H1 (cell line): ENCODE data around the gene OR56A1. TPM values are rescaled to one million over a fixed set of nuclear protein-coding genes. Genes with fewer than 3 reads are reported as not detected.

ENCODE experiments used
- CTCF ChIA-PET: fragments of 300-600 bp; sonication (Branson Sonifier 250); formaldehyde crosslinking; loops from one replicate; lab custom pipeline; 2021; ENCODE audit not compliant: partially characterized antibody; lab: Charles Lee
- POLR2A ChIA-PET: fragments of 300-600 bp; sonication (Branson Sonifier 250); formaldehyde crosslinking; loops from one replicate; lab custom pipeline; 2021; ENCODE audit warnings: inconsistent platforms; ENCODE audit not compliant: partially characterized antibody; lab: Charles Lee
- DNase-seq, 2 experiments: peaks; one replicate each; pipeline versions ENCODE4 v3.0.0 to v3.0.0-alpha.2; 2010 to 2022; ENCODE audit warnings: low spot score in 2 of 2, low read depth in 1 of 2, mixed read lengths in 1 of 2
- FAIRE-seq: peaks from 2 replicates; lab custom pipeline; 2011; peaks lifted over from hg19 to GRCh38; lab: Jason Lieb, UNC
- H2AFZ ChIP-seq: 2 replicates; pipeline ENCODE4 v1.8.1; 2012; ENCODE audit warnings: low read length, inconsistent platforms
- H2AK5ac ChIP-seq: 2 replicates; pipeline ENCODE4 v1.6.1; 2013; ENCODE audit warnings: low read depth, low read length
- H2BK120ac ChIP-seq: replicated peaks from 2 replicates; pipeline ENCODE3; 2013; ENCODE audit warnings: low read depth, low read length, inconsistent platforms
- H2BK12ac ChIP-seq: 2 replicates; pipeline ENCODE4 v1.6.1; 2013; ENCODE audit warnings: low read depth, low read length
- H2BK15ac ChIP-seq: 2 replicates; pipeline ENCODE4 v1.6.1; 2013; ENCODE audit warnings: low read length
- H2BK20ac ChIP-seq: 2 replicates; pipeline ENCODE4 v1.6.1; 2013; ENCODE audit warnings: low read length
- H2BK5ac ChIP-seq: 2 replicates; pipeline ENCODE4 v1.6.1; 2013; ENCODE audit warnings: low read depth, low read length
- H3K14ac ChIP-seq: 2 replicates; pipeline ENCODE4 v1.6.1; 2013; ENCODE audit warnings: inconsistent platforms; ENCODE audit not compliant: insufficient read length
- H3K18ac ChIP-seq: 2 replicates; pipeline ENCODE4 v1.6.1; 2013; ENCODE audit warnings: low read length; ENCODE audit errors: extremely low read depth
- H3K23ac ChIP-seq: 2 replicates; pipeline ENCODE4 v1.6.1; 2013; ENCODE audit warnings: inconsistent platforms; ENCODE audit not compliant: insufficient read length
- H3K23me2 ChIP-seq: 2 replicates; pipeline ENCODE4 v1.6.1; 2013; ENCODE audit warnings: low read depth, low read length
- H3K27ac ChIP-seq: 2 replicates; pipeline ENCODE4 v1.6.1; 2011; ENCODE audit warnings: low read depth, low read length, inconsistent platforms
- H3K27me3 ChIP-seq, 4 experiments: replicated peaks in 1 of 4; 1 replicate in 1 of 4; 2 replicates in 3 of 4; pipeline versions ENCODE4 v1.6.1 to v1.8.1; 2011 to 2013; ENCODE audit warnings: low read length in 3 of 4, mild to moderate bottlenecking in 3 of 4, inconsistent platforms in 2 of 4, mixed read lengths in 2 of 4, moderate library complexity in 1 of 4; ENCODE audit not compliant: control insufficient read depth in 3 of 4, insufficient read depth in 3 of 4; ENCODE audit errors: extremely low read depth in 1 of 4
- H3K36me3 ChIP-seq, 4 experiments: 2 replicates each; pipeline versions ENCODE4 v1.6.1 to v1.8.1; 2011 to 2013; ENCODE audit warnings: mild to moderate bottlenecking in 4 of 4, low read length in 3 of 4, moderate library complexity in 2 of 4, control low read depth in 1 of 4, inconsistent platforms in 1 of 4; ENCODE audit not compliant: insufficient read depth in 4 of 4, control insufficient read depth in 2 of 4
- H3K4ac ChIP-seq: replicated peaks from 2 replicates; pipeline ENCODE3; 2013; ENCODE audit warnings: low read length, low read depth, mixed read lengths, inconsistent platforms; ENCODE audit not compliant: insufficient read length
- H3K4me1 ChIP-seq, 4 experiments: replicated peaks in 1 of 4; 1 replicate in 1 of 4; 2 replicates in 3 of 4; pipeline versions ENCODE4 v1.6.1 to v1.8.1; 2011 to 2013; ENCODE audit warnings: low read length in 3 of 4, inconsistent platforms in 2 of 4, mixed read lengths in 1 of 4; ENCODE audit not compliant: insufficient read depth in 4 of 4, control insufficient read depth in 3 of 4
- H3K4me2 ChIP-seq, 2 experiments: 2 replicates each; pipeline versions ENCODE4 v1.6.1 to v1.8.1; 2011 to 2013; ENCODE audit warnings: low read depth in 2 of 2, low read length in 2 of 2, control low read depth in 1 of 2, inconsistent platforms in 1 of 2, mild to moderate bottlenecking in 1 of 2; ENCODE audit not compliant: insufficient read depth in 1 of 2
- H3K4me3 ChIP-seq, 4 experiments: fragments of 200-600, 300-600 bp in 1 of 4; sonication (generic), shearing (Covaris generic), sonication (Bioruptor Twin) in 1 of 4; 2 replicates each; pipeline versions ENCODE4 v1.5.1 to v1.8.1; 2011 to 2016; ENCODE audit warnings: low read length in 4 of 4, low read depth in 3 of 4, control low read depth in 2 of 4, inconsistent platforms in 2 of 4, mild to moderate bottlenecking in 2 of 4, mixed read lengths in 1 of 4, moderate library complexity in 1 of 4; ENCODE audit not compliant: insufficient read depth in 2 of 4; ENCODE audit errors: extremely low read depth in 1 of 4
- H3K56ac ChIP-seq: replicated peaks from 2 replicates; pipeline ENCODE3; 2013; ENCODE audit warnings: low read depth, mild to moderate bottlenecking, mixed read lengths, low read length, inconsistent platforms; ENCODE audit not compliant: insufficient read length
- H3K79me1 ChIP-seq: 2 replicates; pipeline ENCODE4 v1.6.1; 2013; ENCODE audit warnings: low read depth, low read length, control low read depth
- H3K79me2 ChIP-seq, 2 experiments: 2 replicates each; pipeline versions ENCODE4 v1.6.1 to v1.8.1; 2012 to 2013; ENCODE audit warnings: low read length in 2 of 2, mild to moderate bottlenecking in 2 of 2, inconsistent platforms in 1 of 2; ENCODE audit not compliant: insufficient read depth in 2 of 2, control insufficient read depth in 1 of 2
- H3K9ac ChIP-seq, 4 experiments: replicated peaks in 1 of 4; 1 replicate in 1 of 4; 2 replicates in 3 of 4; pipeline versions ENCODE4 v1.6.1 to v1.8.1; 2011 to 2013; ENCODE audit warnings: low read depth in 3 of 4, low read length in 3 of 4, control low read depth in 2 of 4, mild to moderate bottlenecking in 2 of 4, moderate library complexity in 2 of 4, inconsistent platforms in 1 of 4; ENCODE audit errors: extremely low read depth in 1 of 4
- H3K9me3 ChIP-seq, 2 experiments: 2 replicates each; pipeline versions ENCODE4 v1.6.1 to v1.8.1; 2012 to 2013; ENCODE audit warnings: mild to moderate bottlenecking in 2 of 2, moderate library complexity in 2 of 2, control low read depth in 1 of 2, inconsistent platforms in 1 of 2, low read depth in 1 of 2, low read length in 1 of 2, mixed read lengths in 1 of 2; ENCODE audit not compliant: insufficient read depth in 2 of 2
- H4K20me1 ChIP-seq, 2 experiments: replicated peaks in 1 of 2; 2 replicates each; pipeline versions ENCODE3 to v1.8.1; 2011 to 2013; ENCODE audit warnings: inconsistent platforms in 2 of 2, low read length in 2 of 2, mild to moderate bottlenecking in 1 of 2; ENCODE audit not compliant: insufficient read depth in 2 of 2, control insufficient read depth in 1 of 2
- H4K5ac ChIP-seq: 2 replicates; pipeline ENCODE4 v1.6.1; 2013; ENCODE audit warnings: low read length, low read depth, mixed read lengths, inconsistent platforms; ENCODE audit not compliant: insufficient read length
- H4K8ac ChIP-seq: 2 replicates; pipeline ENCODE4 v1.8.0; 2013; ENCODE audit warnings: mild to moderate bottlenecking, moderate library complexity, low read length, inconsistent platforms; ENCODE audit not compliant: insufficient read depth; ENCODE audit errors: extremely low read depth
- H4K91ac ChIP-seq: replicated peaks from 2 replicates; pipeline ENCODE3; 2013; ENCODE audit warnings: low read length, mixed read lengths, inconsistent platforms; ENCODE audit not compliant: insufficient read length
- BRCA1 ChIP-seq: IDR thresholded peaks from 2 replicates; pipeline ENCODE4 v1.6.1; 2012; ENCODE audit warnings: low read depth, low read length, improper control_type of control experiment
- CEBPB ChIP-seq: IDR thresholded peaks from 2 replicates; pipeline ENCODE4 v1.6.1; 2012; ENCODE audit warnings: low read depth, low read length
- E2F6 ChIP-seq: IDR thresholded peaks from 2 replicates; pipeline ENCODE4 v1.6.1; 2012; ENCODE audit warnings: inconsistent platforms
- GTF2F1 ChIP-seq: IDR thresholded peaks from 2 replicates; pipeline ENCODE4 v1.6.1; 2012; ENCODE audit warnings: low read depth, low read length, improper control_type of control experiment, borderline replicate concordance
- JUN ChIP-seq: IDR thresholded peaks from 2 replicates; pipeline ENCODE4 v1.6.1; 2011; ENCODE audit warnings: low read depth, mild to moderate bottlenecking, improper control_type of control experiment, low read length
- JUND ChIP-seq: IDR thresholded peaks from 2 replicates; pipeline ENCODE4 v1.6.1; 2011; ENCODE audit warnings: mild to moderate bottlenecking, improper control_type of control experiment, low read length
- POLR2AphosphoS5 ChIP-seq: IDR thresholded peaks from 2 replicates; pipeline ENCODE4 v1.6.1; 2011; ENCODE audit warnings: low read depth, low read length
- SIRT6 ChIP-seq: IDR thresholded peaks from one replicate; pipeline ENCODE4 v1.7.1; 2012; ENCODE audit warnings: low read length, inconsistent platforms
- SP4 ChIP-seq: IDR thresholded peaks from 2 replicates; pipeline ENCODE4 v1.6.1; 2012; ENCODE audit warnings: low read length, inconsistent platforms
- TAF1 ChIP-seq: IDR thresholded peaks from 2 replicates; pipeline ENCODE4 v1.6.1; 2011; ENCODE audit warnings: mild to moderate bottlenecking, low read depth, low read length
- TCF12 ChIP-seq: IDR thresholded peaks from 2 replicates; pipeline ENCODE4 v1.6.1; 2011; ENCODE audit warnings: low read depth, mild to moderate bottlenecking, low read length
- USF2 ChIP-seq: IDR thresholded peaks from 2 replicates; pipeline ENCODE4 v1.6.1; 2011; ENCODE audit warnings: low read length, improper control_type of control experiment
- WGBS, 2 experiments: shearing (Covaris generic) in 1 of 2; methylation state at CpG; one replicate each; pipeline versions ENCODE4 v1.1.6 to v1.1.7; 2013 to 2015; ENCODE audit warnings: low lambda C conversion rate in 2 of 2, mixed read lengths in 2 of 2, inconsistent platforms in 1 of 2, low coverage in 1 of 2, missing lambda C conversion rate in 1 of 2; ENCODE audit not compliant: insufficient replicate concordance in 2 of 2, insufficient coverage in 1 of 2, insufficient read length in 1 of 2; ENCODE audit errors: extremely low coverage in 1 of 2, missing lambda C conversion rate in 1 of 2; 5-methylcytosine and 5-hydroxymethylcytosine counted together
- polyA plus RNA-seq, 7 experiments: library from polyadenylated mRNA; depleted of rRNA in 3 of 7; stranded (reverse) in 5 of 7; unstranded in 2 of 7; fragments of >200 nt in 5 of 7; fragments of 200-250 nt in 2 of 7; gene quantifications; 1 replicate in 5 of 7; 2 replicates in 1 of 7; 4 replicates in 1 of 7; pipeline versions ENCODE4 v1.2.1 to v1.2.3, GENCODE V29; 2011 to 2013; ENCODE audit warnings: missing spikeins in 2 of 7, mixed read lengths in 2 of 7
- total RNA-seq: library from RNA; stranded (reverse); fragmentation: NEBNext Ultra II Directional; extraction: Animal tissue kit (Norgen Biotek cat#: 25700); gene quantifications from 2 replicates; pipeline ENCODE4 v1.2.1, GENCODE V29; 2021

The OR56A1 gene
- total and polyA plus RNA-seq, 2 of the 8 experiments (the other 6 are each of a cell fraction or from before 2014, with no cell fraction given), result 0.02 to 0.09 TPM

GRCh38 chr11:6067502-6067901 lies 36.9 kb upstream of the OR56A1 start:
- Histone ChIP-seq H2AFZ (no peak overlapping the region), H3K56ac (no peak overlapping the region), H4K5ac (no peak overlapping the region), H3K14ac (peak overlapping the region; percentile 35), H3K4ac (peak overlapping the region; percentile 60), H3K18ac (0 out of 2 replicates have a peak overlapping the region, but pooled peaks have one; percentile 9), H2BK120ac (peak overlapping the region; percentile 43), H2AK5ac (peak overlapping the region; percentile 77; the same call in 1 of the 2 replicates), H4K91ac (peak overlapping the region; percentile 79), H2BK12ac (peak overlapping the region; percentile 78; the same call in 1 of the 2 replicates), H3K4me2 (no peak overlapping the region), H3K79me1 (no peaks in the 10 kb centered on the region), H3K79me2 (no peaks in the 10 kb centered on the region), H2BK5ac (0 out of 2 replicates have a peak overlapping the region, but pooled peaks have one; percentile 1), H2BK20ac (no peak overlapping the region), H3K9me3 (no peaks in the 10 kb centered on the region), H3K9ac (no peak overlapping the region), H3K4me1 (peaks cover 0 to 5% (median 0%) of the 10 kb centered on the region in 4 experiments; a peak in 1 of 7 replicates), H3K27ac (no peak overlapping the region), H3K23me2 (0 out of 2 replicates have a peak, but pooled peaks cover 3% of the 10 kb centered on the region), H3K36me3 (no peaks in the 10 kb centered on the region), H2BK15ac (0 out of 2 replicates have a peak overlapping the region, but pooled peaks have one; percentile 9), H4K20me1 (no peaks in the 10 kb centered on the region), H3K23ac (no peak overlapping the region), H3K4me3 (no peak overlapping the region), H4K8ac (no peak overlapping the region), H3K27me3 (peaks cover 0 to 2% (median 0%) of the 10 kb centered on the region in 4 experiments; a peak in 1 of 7 replicates)
- POLR2A ChIA-PET, result no interaction called here
- FAIRE-seq (no peak), DNase-seq (no peak)
- 79% methylated on average over 4 of the region's 4 CpGs; no CpG with 5 or more reads in 1 of the 2 experiments for WGBS, 2 experiments
- CTCF ChIA-PET, result interaction anchor here (1.1 kb wide), 1 partner anchor 276 kb away, joined by 3 read pairs; no protein-coding TSS in a partner anchor
- TF ChIP-seq USF2 (no peak), SP4 (no peak), JUN (no peak), E2F6 (no peak), TAF1 (no peak), TCF12 (no peak), BRCA1 (no peak), JUND (no peak), POLR2AphosphoS5 (no peak), SIRT6 (no peak), CEBPB (no peak), GTF2F1 (no peak)
